ENCODE measurements around the gene ZBTB11. TPM values are rescaled to one million over a fixed set of nuclear protein-coding genes. Genes with fewer than 3 reads are reported as not detected.

The ZBTB11 gene
- total and polyA plus RNA-seq, 9 of the 15 experiments (the other 6 are each of a cell fraction or from before 2014, with no cell fraction given) = 6.2 to 31.9 (median 21.4) TPM

DNA sequence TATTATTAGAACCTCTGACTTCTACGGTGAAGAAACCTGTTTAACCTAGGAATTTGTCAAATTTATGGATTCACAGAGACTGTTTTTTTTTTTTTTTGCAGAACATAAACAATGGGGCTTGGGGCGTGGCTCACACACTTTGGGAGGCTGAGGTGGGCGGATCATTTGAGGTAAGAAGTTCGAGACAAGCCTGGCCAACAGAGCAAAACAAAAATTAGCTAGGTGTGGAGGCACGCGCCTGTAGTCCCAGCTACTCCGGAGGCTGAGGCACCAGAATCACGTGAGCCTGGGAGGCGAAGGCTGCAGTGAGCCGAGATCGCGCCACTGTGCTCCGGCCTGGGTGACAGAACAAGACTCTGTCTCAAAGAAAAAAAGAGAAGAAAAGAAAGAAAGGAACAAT, 3.0 kb downstream of the ZBTB11 start (continued):
- TF ChIP-seq TFAM (CRISPR knock-in tag; conservative IDR thresholded peaks at IDR 0.05) (no peak), STAG1 (CRISPR knock-in tag; IDR thresholded peaks at IDR 0.05; ENCODE audit: borderline replicate concordance) (no peak), DMBX1 (CRISPR knock-in tag; IDR thresholded peaks at IDR 0.05; ENCODE audit: borderline replicate concordance) (peak; percentile 50; the same call in 1 of the 2 replicates), TOE1 (IDR thresholded peaks at IDR 0.05; ENCODE audit: borderline replicate concordance) (peak; percentile 53; the same call in 1 of the 2 replicates), TOE1 (CRISPR knock-in tag; IDR thresholded peaks at IDR 0.05; ENCODE audit: borderline replicate concordance, low read depth) (no peak), GABPA (tag; conservative IDR thresholded peaks at IDR 0.05; ENCODE audit: low read depth) (no peak), TAL1 (IDR thresholded peaks at IDR 0.05) (no peak), KAT7 (CRISPR knock-in tag; IDR thresholded peaks at IDR 0.05; ENCODE audit: borderline replicate concordance) (no peak), ZBTB8A (IDR thresholded peaks at IDR 0.05; ENCODE audit: partially characterized antibody) (no peak), ZNF766 (CRISPR knock-in tag; conservative IDR thresholded peaks at IDR 0.05) (no peak), ZNF384 (IDR thresholded peaks at IDR 0.05; ENCODE audit: low read depth, low read length) (peak; percentile 71), ILK (tag; IDR thresholded peaks at IDR 0.05; ENCODE audit: borderline replicate concordance, low read depth) (no peak), SNRNP70 (optimal IDR thresholded peaks at IDR 0.05; ENCODE audit: low read depth, low read length) (no peak), FOXJ2 (tag; IDR thresholded peaks at IDR 0.05) (no peak), FOXK2 (conservative IDR thresholded peaks at IDR 0.05 in 1 of 2, IDR thresholded peaks at IDR 0.05 in 1 of 2; ENCODE audit: low read depth in 2 of 2) (0 out of 4 replicates have a peak, but pooled peaks of 1 of the 2 experiments have one; percentile 14), HDAC1 (IDR thresholded peaks at IDR 0.05) (0 out of 4 replicates have a peak, but pooled peaks of 1 of the 2 experiments have one; percentile 21)
- TF ChIP-seq, protein P1, sequence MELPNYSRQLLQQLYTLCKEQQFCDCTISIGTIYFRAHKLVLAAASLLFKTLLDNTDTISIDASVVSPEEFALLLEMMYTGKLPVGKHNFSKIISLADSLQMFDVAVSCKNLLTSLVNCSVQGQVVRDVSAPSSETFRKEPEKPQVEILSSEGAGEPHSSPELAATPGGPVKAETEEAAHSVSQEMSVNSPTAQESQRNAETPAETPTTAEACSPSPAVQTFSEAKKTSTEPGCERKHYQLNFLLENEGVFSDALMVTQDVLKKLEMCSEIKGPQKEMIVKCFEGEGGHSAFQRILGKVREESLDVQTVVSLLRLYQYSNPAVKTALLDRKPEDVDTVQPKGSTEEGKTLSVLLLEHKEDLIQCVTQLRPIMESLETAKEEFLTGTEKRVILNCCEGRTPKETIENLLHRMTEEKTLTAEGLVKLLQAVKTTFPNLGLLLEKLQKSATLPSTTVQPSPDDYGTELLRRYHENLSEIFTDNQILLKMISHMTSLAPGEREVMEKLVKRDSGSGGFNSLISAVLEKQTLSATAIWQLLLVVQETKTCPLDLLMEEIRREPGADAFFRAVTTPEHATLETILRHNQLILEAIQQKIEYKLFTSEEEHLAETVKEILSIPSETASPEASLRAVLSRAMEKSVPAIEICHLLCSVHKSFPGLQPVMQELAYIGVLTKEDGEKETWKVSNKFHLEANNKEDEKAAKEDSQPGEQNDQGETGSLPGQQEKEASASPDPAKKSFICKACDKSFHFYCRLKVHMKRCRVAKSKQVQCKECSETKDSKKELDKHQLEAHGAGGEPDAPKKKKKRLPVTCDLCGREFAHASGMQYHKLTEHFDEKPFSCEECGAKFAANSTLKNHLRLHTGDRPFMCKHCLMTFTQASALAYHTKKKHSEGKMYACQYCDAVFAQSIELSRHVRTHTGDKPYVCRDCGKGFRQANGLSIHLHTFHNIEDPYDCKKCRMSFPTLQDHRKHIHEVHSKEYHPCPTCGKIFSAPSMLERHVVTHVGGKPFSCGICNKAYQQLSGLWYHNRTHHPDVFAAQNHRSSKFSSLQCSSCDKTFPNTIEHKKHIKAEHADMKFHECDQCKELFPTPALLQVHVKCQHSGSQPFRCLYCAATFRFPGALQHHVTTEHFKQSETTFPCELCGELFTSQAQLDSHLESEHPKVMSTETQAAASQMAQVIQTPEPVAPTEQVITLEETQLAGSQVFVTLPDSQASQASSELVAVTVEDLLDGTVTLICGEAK (IDR thresholded peaks at IDR 0.05) = peak; percentile 22; the same call in 1 of the 2 replicates
- TF ChIP-seq, protein P1 (CRISPR knock-in tag; IDR thresholded peaks at IDR 0.05) = no peak
- TF ChIP-seq, protein P2, sequence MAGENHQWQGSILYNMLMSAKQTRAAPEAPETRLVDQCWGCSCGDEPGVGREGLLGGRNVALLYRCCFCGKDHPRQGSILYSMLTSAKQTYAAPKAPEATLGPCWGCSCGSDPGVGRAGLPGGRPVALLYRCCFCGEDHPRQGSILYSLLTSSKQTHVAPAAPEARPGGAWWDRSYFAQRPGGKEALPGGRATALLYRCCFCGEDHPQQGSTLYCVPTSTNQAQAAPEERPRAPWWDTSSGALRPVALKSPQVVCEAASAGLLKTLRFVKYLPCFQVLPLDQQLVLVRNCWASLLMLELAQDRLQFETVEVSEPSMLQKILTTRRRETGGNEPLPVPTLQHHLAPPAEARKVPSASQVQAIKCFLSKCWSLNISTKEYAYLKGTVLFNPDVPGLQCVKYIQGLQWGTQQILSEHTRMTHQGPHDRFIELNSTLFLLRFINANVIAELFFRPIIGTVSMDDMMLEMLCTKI (IDR thresholded peaks at IDR 0.05; ENCODE audit: partially characterized antibody) = no peak

Data from K562 (cell line).